Upper lobe of left lung (tissue), 4 donors: ENCODE results near the gene SCPEP1.

Experiments used
- CTCF ChIP-seq, 6 experiments: fragments of 450-650 bp in 4 of 6; fragments of 200-600 bp in 2 of 6; sonication (generic) in 2 of 6; IDR thresholded peaks; one replicate each; pipeline ENCODE4 v1.5.1; 2016 to 2019; ENCODE audit warnings: antibody characterized with exemption in 6 of 6
- EP300 ChIP-seq, 4 donors: sonication (generic); formaldehyde crosslinking; IDR thresholded peaks; one replicate each; pipeline ENCODE4 v1.5.1; 2017; ENCODE audit warnings: antibody characterized with exemption in 4 of 4, control low read depth in 2 of 4

- TF ChIP-seq CTCF (IDR thresholded peaks at IDR 0.05) (no peak), EP300 (IDR thresholded peaks at IDR 0.05) (no peak)
These were observed 20.9 kb upstream of the SCPEP1 start for GRCh38 chr17:56956992-56957391.
